Measurements from ENCODE around the gene CHRNE. TPM values are rescaled to one million over a fixed set of nuclear protein-coding genes. Genes with fewer than 3 reads are reported as not detected.

Gene CHRNE
- 0.28 and 1.5 TPM in 2 replicates for total RNA-seq

GRCh38 chr17:4903051-4903818 lies at the start of gene CHRNE:
Gene CHRNE (minus strand): TSS chr17:4903098. CDS start chr17:4903063, 35 bp downstream.

GRCh38 chr17:4950746-4951204 lies 47.9 kb upstream of the CHRNE start, which contains the start of gene ENO3:
Gene ENO3 (plus strand): TSS chr17:4951119. CDS start chr17:4951830, 711 bp downstream.

GRCh38 chr17:4948166-4948930 lies 45.5 kb upstream of the CHRNE start, which contains the start of gene PFN1:
Gene PFN1 (minus strand): TSS chr17:4948530. CDS start chr17:4948394, 136 bp downstream.

GRCh38 chr17:4939796-4940554 lies 37.1 kb upstream of the CHRNE start, which contains the start of the genes RNF167 and SLC25A11:
Gene RNF167 (plus strand): TSS chr17:4940268. CDS start chr17:4940910, 642 bp downstream.
Gene SLC25A11 (minus strand): TSS chr17:4940046. CDS start chr17:4939910, 136 bp downstream.

GRCh38 chr17:4931963-4932362 lies 29.1 kb upstream of the CHRNE start, which contains the start of gene GP1BA:
Gene GP1BA (plus strand): TSS chr17:4932277. CDS start chr17:4932605, 328 bp downstream.

GRCh38 chr17:4899341-4900230 lies 3.3 kb downstream of the CHRNE start, which contains the start of gene C17orf107:
Gene C17orf107 (plus strand): TSS chr17:4899536. CDS start chr17:4899763, 227 bp downstream.

Other genes with a start within 250 kb of the CHRNE start
- 14.3 and 17.8 TPM in 2 replicates for gene PELP1, start 199.0 kb downstream of the CHRNE start, total RNA-seq
- gene ARRB2, start 192.5 kb downstream of the CHRNE start, total RNA-seq: 5.3 and 7.0 TPM in 2 replicates
- 9.3 and 10.7 TPM in 2 replicates for gene MED11, start 171.7 kb downstream of the CHRNE start, total RNA-seq
- under 0.01 TPM in 1 of 2 replicates, not detected in the other for gene ZMYND15, start 163.3 kb downstream of the CHRNE start, total RNA-seq
- gene CXCL16, start 163.2 kb downstream of the CHRNE start, total RNA-seq: 1.3 and 1.4 TPM in 2 replicates
- gene TM4SF5, start 131.2 kb downstream of the CHRNE start, total RNA-seq: not detected in 2 replicates
- gene VMO1, start 116.7 kb downstream of the CHRNE start, total RNA-seq: 0.19 and 0.45 TPM in 2 replicates
- not detected in 2 replicates for gene GLTPD2, start 114.1 kb downstream of the CHRNE start, total RNA-seq
- gene PSMB6, start 106.9 kb downstream of the CHRNE start, total RNA-seq: 196 and 275 TPM in 2 replicates
- gene PLD2, start 95.9 kb downstream of the CHRNE start, total RNA-seq: 28.0 and 28.3 TPM in 2 replicates
- 30.8 and 48.3 TPM in 2 replicates for gene MINK1, start 69.8 kb downstream of the CHRNE start, total RNA-seq
- gene C17orf107, start 3.6 kb downstream of the CHRNE start, total RNA-seq: 0.63 and 1.6 TPM in 2 replicates
- not detected in 2 replicates for gene GP1BA, start 29.2 kb upstream of the CHRNE start, total RNA-seq
- gene SLC25A11, start 36.9 kb upstream of the CHRNE start, total RNA-seq: 53.0 and 53.2 TPM in 2 replicates
- gene RNF167, start 37.2 kb upstream of the CHRNE start, total RNA-seq: 15.5 and 18.8 TPM in 2 replicates
- gene PFN1, start 45.4 kb upstream of the CHRNE start, total RNA-seq: 806 and 926 TPM in 2 replicates
- 0.99 and 1.8 TPM in 2 replicates for gene ENO3, start 48.0 kb upstream of the CHRNE start, total RNA-seq
- 56.9 and 63.6 TPM in 2 replicates for gene SPAG7, start 64.7 kb upstream of the CHRNE start, total RNA-seq
- 4.3 and 13.7 TPM in 2 replicates for gene CAMTA2, start 84.6 kb upstream of the CHRNE start, total RNA-seq
- gene INCA1, start 94.4 kb upstream of the CHRNE start, total RNA-seq: 0.18 and 0.56 TPM in 2 replicates
- 132 and 141 TPM in 2 replicates for gene KIF1C, start 94.9 kb upstream of the CHRNE start, total RNA-seq
- gene SLC52A1, start 132.3 kb upstream of the CHRNE start, total RNA-seq: under 0.01 and 0.09 TPM in 2 replicates
- gene ZFP3, start 175.4 kb upstream of the CHRNE start, total RNA-seq: 0.90 and 1.7 TPM in 2 replicates
- gene ZNF232, start 208.8 kb upstream of the CHRNE start, total RNA-seq: 5.4 and 6.4 TPM in 2 replicates
- gene USP6, start 212.9 kb upstream of the CHRNE start, total RNA-seq: under 0.01 TPM in 1 of 2 replicates, not detected in the other

Measured in endothelial cell of coronary artery (primary cell).